GM13977 (cell line): ENCODE measurements around the gene PGAP2.

ENCODE experiments used
- DNase-seq: peaks from one replicate; pipeline ENCODE4 v3.0.0; 2012; ENCODE audit warnings: low spot score
- CTCF ChIP-seq: IDR thresholded peaks from 2 replicates; pipeline ENCODE4 v1.5.1; 2012; ENCODE audit warnings: mild to moderate bottlenecking, control low read depth; ENCODE audit not compliant: insufficient read depth; ENCODE audit errors: extremely low read depth, missing control alignments
- in situ Hi-C: fragments of 300-500 bp; cut with MboI; formaldehyde crosslinking; loops from one replicate; pipeline ENCODE4 v1.12.0; 2022; ENCODE audit warnings: low sequenced_read_pairs, low pct_unique_long_range_greater_than_20kb, mixed read lengths, inconsistent platforms; ENCODE audit not compliant: unreplicated experiment

The PGAP2 gene

DNA sequence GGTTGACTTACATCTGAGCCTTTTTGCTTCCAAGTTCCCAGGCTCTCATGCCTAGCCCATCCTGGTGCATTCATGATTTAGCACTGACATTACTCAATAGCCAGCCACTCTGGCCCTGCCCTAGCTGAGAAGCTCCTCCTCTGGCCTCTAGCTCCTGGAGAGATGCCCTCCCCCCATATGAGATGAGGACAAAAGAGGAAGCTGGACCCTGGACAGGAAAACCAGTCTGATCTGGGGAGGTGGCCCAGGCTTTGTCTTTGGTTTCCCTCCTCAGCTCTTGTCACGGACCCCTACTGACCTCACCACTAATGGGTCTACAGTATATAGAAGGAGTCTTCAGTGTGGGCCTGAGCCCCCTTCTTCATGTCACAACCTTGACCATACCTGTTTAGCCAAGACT, 29.4 kb downstream of the PGAP2 start:
- no peak for DNase-seq
- in situ Hi-C loops: no loop called here
- no peak for TF ChIP-seq CTCF

DNA sequence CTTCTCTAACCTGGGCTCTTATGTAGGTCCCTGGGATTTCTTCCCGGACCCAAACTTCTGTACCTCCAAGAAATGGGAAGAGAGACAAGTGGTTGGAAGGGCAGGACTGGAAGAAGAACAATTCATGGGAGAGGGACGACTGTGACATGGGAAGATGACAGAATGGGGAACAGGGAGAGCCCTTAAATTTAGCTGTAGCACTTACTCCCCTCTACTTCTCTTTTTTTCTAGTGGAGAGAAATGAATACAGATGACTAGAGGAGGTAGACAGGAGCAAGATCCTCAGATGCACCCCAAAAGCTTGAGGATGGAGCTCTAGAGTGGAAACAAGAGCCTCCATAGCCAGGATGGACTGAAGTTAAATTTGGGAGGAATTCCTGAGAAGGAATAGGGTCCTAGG, 30.1 kb downstream of the PGAP2 start:
- TF ChIP-seq CTCF: no peak
- in situ Hi-C loops: no loop called here
- DNase-seq: no peak

GRCh38 chr11:3840004-3840869, 31.9 kb downstream of the PGAP2 start:
- TF ChIP-seq CTCF: no peak
- DNase-seq: no peak
- in situ Hi-C loops: no loop called here

- peak; percentile 96 for DNase-seq
- in situ Hi-C loops: no loop called here
- no peak for TF ChIP-seq CTCF
These were observed 32.6 kb downstream of the PGAP2 start, which contains the start of gene RHOG for GRCh38 chr11:3840870-3841425. TSS of gene RHOG (minus strand) at chr11:3840959. CDS start at chr11:3828138, 12,821 bp downstream.

DNA sequence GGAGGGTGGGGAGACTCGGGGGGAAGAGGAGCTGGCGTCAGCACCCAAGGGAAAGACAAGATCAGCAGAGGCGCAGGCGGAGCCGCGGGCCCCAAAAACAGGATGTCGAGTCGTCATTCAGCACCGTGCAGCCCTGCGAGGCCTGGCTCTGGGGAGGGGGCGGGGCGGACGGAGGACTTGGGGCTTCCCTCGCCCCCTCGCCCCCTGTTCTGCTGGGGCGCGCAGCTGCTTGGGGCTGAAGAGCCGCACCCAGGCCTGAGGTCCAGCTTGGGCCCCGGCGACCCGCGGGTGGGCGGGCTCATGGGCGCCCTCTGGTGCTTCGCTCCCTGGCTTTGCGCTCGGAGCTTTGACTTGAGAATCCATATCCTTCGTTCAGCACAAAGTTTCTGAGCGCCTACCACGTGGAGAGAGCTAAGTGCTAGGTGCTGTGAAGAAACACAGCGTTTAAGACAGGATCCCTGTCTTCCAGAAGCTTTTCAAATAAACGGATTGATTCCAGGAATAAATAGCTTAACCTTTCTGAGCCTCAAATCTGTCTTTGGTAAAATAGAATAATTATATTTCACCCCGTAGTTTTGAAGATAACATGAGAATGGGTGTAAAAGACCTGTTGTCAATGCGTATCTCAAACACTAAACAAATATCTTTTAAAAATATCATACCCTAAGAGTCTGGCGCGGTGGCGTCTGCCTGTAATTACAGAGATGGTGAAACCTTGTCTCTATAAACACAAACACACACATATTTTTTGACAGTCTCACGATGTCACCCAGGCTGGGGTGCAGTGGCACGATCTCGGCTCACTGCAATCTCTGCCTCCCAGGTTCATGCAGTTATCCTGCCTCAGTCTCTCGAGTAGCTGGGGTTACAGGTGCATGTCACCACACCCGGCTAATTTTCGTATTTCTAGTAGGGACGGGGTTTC, 33.3 kb downstream of the PGAP2 start:
- peak; percentile 91 for DNase-seq
- in situ Hi-C loops: no loop called here
- TF ChIP-seq CTCF: peak; percentile 86

- TF ChIP-seq CTCF: no peak
- no peak for DNase-seq
- in situ Hi-C loops: no loop called here
These were observed 35.0 kb downstream of the PGAP2 start for GRCh38 chr11:3843326-3843725.
